Measurements from ENCODE around the gene ARID3B. TPM values are rescaled to one million over a fixed set of nuclear protein-coding genes. Genes with fewer than 3 reads are reported as not detected.
A peak's percentile ranks its signal among the peaks of the same experiment; 100 is the strongest.
"Not testable (repeated sequence)": the region's sequence is repeated elsewhere in the genome, so short reads cannot be mapped to it uniquely, and the experiment has no call there.

The ARID3B gene
- total RNA-seq, 1 donor = 2.6 TPM

GRCh38 chr15:74531144-74531811, 9.7 kb upstream of the ARID3B start:
- H3K4me3 ChIP-seq (ENCODE audit: low read depth, low read length) = no peak overlapping the region
- no peak for TF ChIP-seq CTCF (IDR thresholded peaks at IDR 0.05; ENCODE audit: insufficient read depth, low read depth, low read length)
- DNase-seq (ENCODE audit: low read depth) = peak; percentile 83

- no peak for TF ChIP-seq CTCF (IDR thresholded peaks at IDR 0.05; ENCODE audit: insufficient read depth, low read depth, low read length)
- DNase-seq (ENCODE audit: low read depth) = no peak
- no peak overlapping the region for H3K4me3 ChIP-seq (ENCODE audit: low read depth, low read length)
Observed at GRCh38 chr15:74535388-74536084, 5.5 kb upstream of the ARID3B start.

- TF ChIP-seq CTCF (IDR thresholded peaks at IDR 0.05; ENCODE audit: insufficient read depth, low read depth, low read length) = no peak
- H3K4me3 ChIP-seq (ENCODE audit: low read depth, low read length) = no peak overlapping the region
Observed at GRCh38 chr15:74537736-74538135, 3.3 kb upstream of the ARID3B start.

GRCh38 chr15:74539521-74539920, 1.5 kb upstream of the ARID3B start:
- not testable (repeated sequence) for H3K4me3 ChIP-seq (ENCODE audit: low read depth, low read length); DNase-seq (ENCODE audit: low read depth)

More at GRCh38 chr15:74537736-74538135, 3.3 kb upstream of the ARID3B start:
- DNase-seq (ENCODE audit: low read depth) = no peak

GRCh38 chr15:74540161-74540760, 759 bp upstream of the ARID3B start:
- TF ChIP-seq CTCF (IDR thresholded peaks at IDR 0.05; ENCODE audit: insufficient read depth, low read depth, low read length) = no peak
- peak overlapping the region; percentile 74 for H3K4me3 ChIP-seq (ENCODE audit: low read depth, low read length)
- peak; percentile 20 for DNase-seq (ENCODE audit: low read depth)

- DNase-seq (ENCODE audit: low read depth) = peak; percentile 41
- TF ChIP-seq CTCF (IDR thresholded peaks at IDR 0.05; ENCODE audit: insufficient read depth, low read depth, low read length) = no peak
- H3K4me3 ChIP-seq (ENCODE audit: low read depth, low read length) = peak overlapping the region; percentile 90
Observed at GRCh38 chr15:74541494-74542165, 610 bp downstream of the ARID3B start.
